ENCODE results near the gene MAJIN. TPM values are rescaled to one million over a fixed set of nuclear protein-coding genes. Genes with fewer than 3 reads are reported as not detected.

MAJIN gene
- total and polyA plus RNA-seq, 9 of the 15 experiments (the other 6 are each of a cell fraction or from before 2014, with no cell fraction given): 0.17 to 0.83 (median 0.24) TPM; not detected in 2

- TF ChIP-seq ZBTB5 (IDR thresholded peaks at IDR 0.05) (0 out of 2 replicates have a peak, but pooled peaks have one; percentile 47), USF1 (CRISPR knock-in tag; IDR thresholded peaks at IDR 0.05) (peak; percentile 67; the same call in 1 of the 2 replicates), BHLHE40 (IDR thresholded peaks at IDR 0.05; ENCODE audit: low read length) (0 out of 2 replicates have a peak, but pooled peaks have one; percentile 32), ZNF146 (CRISPR knock-in tag; IDR thresholded peaks at IDR 0.05; ENCODE audit: unreplicated experiment) (no peak), CHD2 (IDR thresholded peaks at IDR 0.05; ENCODE audit: low read depth, low read length) (no peak), POLR2AphosphoS5 (IDR thresholded peaks at IDR 0.05; ENCODE audit: control insufficient read depth, insufficient read depth, low read depth, low read length) (peak; percentile 18; the same call in 1 of the 2 replicates), PKNOX1 (IDR thresholded peaks at IDR 0.05) (0 out of 2 replicates have a peak, but pooled peaks have one; percentile 5), ZNF134 (CRISPR knock-in tag; conservative IDR thresholded peaks at IDR 0.05) (no peak), ZKSCAN3 (CRISPR knock-in tag; IDR thresholded peaks at IDR 0.05) (no peak), TSHZ1 (CRISPR knock-in tag; IDR thresholded peaks at IDR 0.05) (no peak), ZNF639 (CRISPR knock-in tag; conservative IDR thresholded peaks at IDR 0.05 in 1 of 2, IDR thresholded peaks at IDR 0.05 in 1 of 2) (no peak), NR1H2 (CRISPR knock-in tag; IDR thresholded peaks at IDR 0.05) (no peak), ZBTB2 (IDR thresholded peaks at IDR 0.05) (0 out of 2 replicates have a peak, but pooled peaks have one; percentile 31), GABPB1 (CRISPR knock-in tag; IDR thresholded peaks at IDR 0.05) (0 out of 2 replicates have a peak, but pooled peaks have one; percentile 50)
These were observed 55.7 kb downstream of the MAJIN start (continued) for GRCh38 chr11:64916040-64916774.

Measured in K562 (cell line).